AG10803 (cell line): Measurements from ENCODE around the gene LRP1B.

Experiments
- DNase-seq: peaks from one replicate; pipeline ENCODE4 v3.0.0; 2010; ENCODE audit warnings: low read depth
- H3K4me3 ChIP-seq: 2 replicates; pipeline ENCODE4 v1.5.1; 2011; ENCODE audit warnings: mild to moderate bottlenecking, low read length, control low read depth
- CTCF ChIP-seq: conservative IDR thresholded peaks from 2 replicates; pipeline ENCODE4 v1.5.1; 2011; ENCODE audit warnings: mild to moderate bottlenecking, low read length, control low read depth, inconsistent platforms

Gene LRP1B

GRCh38 chr2:140842110-140842509, 1288.7 kb downstream of the LRP1B start:
- TF ChIP-seq CTCF = no peak
- no peak overlapping the region for H3K4me3 ChIP-seq
- no peak for DNase-seq

- DNase-seq = no peak
- no peak overlapping the region for H3K4me3 ChIP-seq
- TF ChIP-seq CTCF = no peak
These were observed 1289.7 kb downstream of the LRP1B start for GRCh38 chr2:140841141-140841540.

GRCh38 chr2:140836826-140837225, 1294.0 kb downstream of the LRP1B start:
- no peak overlapping the region for H3K4me3 ChIP-seq
- DNase-seq = no peak
- no peak for TF ChIP-seq CTCF

GRCh38 chr2:140835079-140835478, 1295.7 kb downstream of the LRP1B start:
- no peak overlapping the region for H3K4me3 ChIP-seq
- no peak for DNase-seq
- no peak for TF ChIP-seq CTCF

GRCh38 chr2:140814141-140814540, 1316.7 kb downstream of the LRP1B start:
- DNase-seq = no peak
- no peak for TF ChIP-seq CTCF
- H3K4me3 ChIP-seq = no peak overlapping the region

- H3K4me3 ChIP-seq = no peak overlapping the region
- DNase-seq = no peak
- TF ChIP-seq CTCF = no peak
These were observed 1322.0 kb downstream of the LRP1B start for GRCh38 chr2:140808820-140809219.

- no peak for DNase-seq
- no peak for TF ChIP-seq CTCF
- no peak overlapping the region for H3K4me3 ChIP-seq
These were observed 1322.6 kb downstream of the LRP1B start for GRCh38 chr2:140808211-140808610.
